ENCODE results near the gene SNRNP70.

DNA sequence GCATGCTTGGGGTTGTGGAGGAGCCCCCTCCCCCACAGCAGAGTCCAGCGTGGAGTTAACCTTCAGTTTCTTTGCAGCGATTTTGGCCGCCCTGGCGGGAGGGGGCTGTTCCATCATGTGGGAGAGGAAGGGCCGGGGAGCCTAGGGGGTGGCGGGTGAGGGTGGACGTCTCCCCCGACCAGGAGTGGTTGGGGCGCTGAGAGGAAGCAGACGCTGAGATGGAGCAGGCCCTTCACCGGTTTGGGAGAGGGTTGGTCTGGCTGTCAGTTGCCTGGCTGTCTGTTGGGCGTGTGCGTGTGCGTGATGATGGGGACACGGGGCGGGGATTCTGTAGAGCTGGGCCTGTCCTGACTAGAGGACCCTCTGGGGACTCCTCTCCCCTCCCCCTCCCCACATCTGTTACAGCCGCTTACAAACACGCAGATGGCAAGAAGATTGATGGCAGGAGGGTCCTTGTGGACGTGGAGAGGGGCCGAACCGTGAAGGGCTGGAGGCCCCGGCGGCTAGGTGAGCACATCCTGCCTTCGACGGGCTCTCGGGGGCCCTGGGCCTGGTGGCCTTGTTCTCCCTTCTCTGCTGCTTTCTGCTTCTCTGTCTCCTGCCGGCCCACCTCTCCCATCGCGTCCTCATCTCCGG lies 19.1 kb downstream of the SNRNP70 start:
- TF ChIP-seq, protein P1, sequence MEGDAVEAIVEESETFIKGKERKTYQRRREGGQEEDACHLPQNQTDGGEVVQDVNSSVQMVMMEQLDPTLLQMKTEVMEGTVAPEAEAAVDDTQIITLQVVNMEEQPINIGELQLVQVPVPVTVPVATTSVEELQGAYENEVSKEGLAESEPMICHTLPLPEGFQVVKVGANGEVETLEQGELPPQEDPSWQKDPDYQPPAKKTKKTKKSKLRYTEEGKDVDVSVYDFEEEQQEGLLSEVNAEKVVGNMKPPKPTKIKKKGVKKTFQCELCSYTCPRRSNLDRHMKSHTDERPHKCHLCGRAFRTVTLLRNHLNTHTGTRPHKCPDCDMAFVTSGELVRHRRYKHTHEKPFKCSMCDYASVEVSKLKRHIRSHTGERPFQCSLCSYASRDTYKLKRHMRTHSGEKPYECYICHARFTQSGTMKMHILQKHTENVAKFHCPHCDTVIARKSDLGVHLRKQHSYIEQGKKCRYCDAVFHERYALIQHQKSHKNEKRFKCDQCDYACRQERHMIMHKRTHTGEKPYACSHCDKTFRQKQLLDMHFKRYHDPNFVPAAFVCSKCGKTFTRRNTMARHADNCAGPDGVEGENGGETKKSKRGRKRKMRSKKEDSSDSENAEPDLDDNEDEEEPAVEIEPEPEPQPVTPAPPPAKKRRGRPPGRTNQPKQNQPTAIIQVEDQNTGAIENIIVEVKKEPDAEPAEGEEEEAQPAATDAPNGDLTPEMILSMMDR (IDR thresholded peaks at IDR 0.05; ENCODE audit: low read depth, low read length) = no peak
- no peak for TF ChIP-seq EZH2phosphoT487 (IDR thresholded peaks at IDR 0.05; ENCODE audit: low read depth)
